Activated effector memory CD4-positive, alpha-beta T cell treated with Interleukin-2 at 50 U/mL for 16 hours (primary cell): ENCODE results near the gene NOL7.

Experiments used
- DNase-seq: peaks from one replicate; pipeline ENCODE4 v3.0.0-alpha.2; 2020

NOL7 gene

GRCh38 chr6:13600036-13600435 lies 15.1 kb upstream of the NOL7 start:
- no peak for DNase-seq

- no peak for DNase-seq
Measured at GRCh38 chr6:13604135-13604534, 11.0 kb upstream of the NOL7 start.

GRCh38 chr6:13604546-13605416 lies 10.4 kb upstream of the NOL7 start:
- no peak for DNase-seq

GRCh38 chr6:13605634-13606033 lies 9.5 kb upstream of the NOL7 start:
- DNase-seq, result no peak

GRCh38 chr6:13611715-13612114 lies 3.4 kb upstream of the NOL7 start:
- no peak for DNase-seq

- no peak for DNase-seq
Measured at GRCh38 chr6:13613029-13613594, 2.0 kb upstream of the NOL7 start.

- no peak for DNase-seq
Measured at GRCh38 chr6:13614126-13614925, 809 bp upstream of the NOL7 start.

GRCh38 chr6:13615792-13616120 lies 621 bp downstream of the NOL7 start:
- DNase-seq, result peak; percentile 30

- no peak for DNase-seq
Measured at GRCh38 chr6:13617066-13617465, 1.9 kb downstream of the NOL7 start.

GRCh38 chr6:13624871-13625288 lies 9.7 kb downstream of the NOL7 start:
- no peak for DNase-seq

GRCh38 chr6:13629459-13630116 lies 14.5 kb downstream of the NOL7 start:
- no peak for DNase-seq

GRCh38 chr6:13630499-13630898 lies 15.4 kb downstream of the NOL7 start:
- DNase-seq, result no peak

- no peak for DNase-seq
Measured at GRCh38 chr6:13633343-13633742, 18.2 kb downstream of the NOL7 start.

- no peak for DNase-seq
Measured at GRCh38 chr6:13635948-13636658, 21.0 kb downstream of the NOL7 start.

- DNase-seq, result no peak
Measured at GRCh38 chr6:13638014-13638413, 22.9 kb downstream of the NOL7 start.

GRCh38 chr6:13638626-13639025 lies 23.5 kb downstream of the NOL7 start:
- no peak for DNase-seq

GRCh38 chr6:13641315-13641714 lies 26.2 kb downstream of the NOL7 start:
- DNase-seq, result no peak

- no peak for DNase-seq
Measured at GRCh38 chr6:13643125-13643524, 28.0 kb downstream of the NOL7 start.

- DNase-seq, result no peak
Measured at GRCh38 chr6:13648850-13649249, 33.7 kb downstream of the NOL7 start.

- no peak for DNase-seq
Measured at GRCh38 chr6:13649393-13649792, 34.3 kb downstream of the NOL7 start.

GRCh38 chr6:13653296-13653695 lies 38.2 kb downstream of the NOL7 start:
- no peak for DNase-seq

GRCh38 chr6:13654496-13654895 lies 39.4 kb downstream of the NOL7 start:
- DNase-seq, result no peak

- DNase-seq, result no peak
Measured at GRCh38 chr6:13655700-13656099, 40.6 kb downstream of the NOL7 start.
